BLaER1 treated with 17β-estradiol and CSF1 and Interleukin-3, amounts not matched to agents 10 nM and 100 nM (cell line): ENCODE results near the gene ART4.

Source experiments
- H3K27ac ChIP-seq, 11 experiments: shearing (Covaris generic); formaldehyde crosslinking; 2 replicates each; pipeline ENCODE4 v1.8.1; 2022
- H3K27me3 ChIP-seq, 11 experiments: shearing (Covaris generic); formaldehyde crosslinking; 2 replicates each; pipeline ENCODE4 v1.8.1; 2022
- H3K36me3 ChIP-seq, 11 experiments: shearing (Covaris generic); formaldehyde crosslinking; 2 replicates each; pipeline ENCODE4 v1.8.1; 2022
- H3K4me1 ChIP-seq, 10 experiments: shearing (Covaris generic); formaldehyde crosslinking; 2 replicates each; pipeline ENCODE4 v1.8.1; 2022
- H3K4me2 ChIP-seq, 11 experiments: shearing (Covaris generic); formaldehyde crosslinking; 2 replicates each; pipeline ENCODE4 v1.8.1; 2022
- H3K4me3 ChIP-seq, 10 experiments: shearing (Covaris generic); formaldehyde crosslinking; 2 replicates each; pipeline ENCODE4 v1.8.1; 2022
- H3K9ac ChIP-seq, 11 experiments: shearing (Covaris generic); formaldehyde crosslinking; 2 replicates each; pipeline ENCODE4 v1.8.1; 2022
- H3K9me3 ChIP-seq, 11 experiments: shearing (Covaris generic); formaldehyde crosslinking; replicated peaks in 1 of 11; 2 replicates each; pipeline ENCODE4 v1.8.1; 2022
- H4K20me1 ChIP-seq, 11 experiments: shearing (Covaris generic); formaldehyde crosslinking; 2 replicates each; pipeline ENCODE4 v1.8.1; 2022
- Cebpa-rat ChIP-seq, 11 experiments: shearing (Covaris generic); IDR thresholded peaks; 2 replicates each; pipeline ENCODE4 v1.8.1; 2022

Gene ART4

DNA sequence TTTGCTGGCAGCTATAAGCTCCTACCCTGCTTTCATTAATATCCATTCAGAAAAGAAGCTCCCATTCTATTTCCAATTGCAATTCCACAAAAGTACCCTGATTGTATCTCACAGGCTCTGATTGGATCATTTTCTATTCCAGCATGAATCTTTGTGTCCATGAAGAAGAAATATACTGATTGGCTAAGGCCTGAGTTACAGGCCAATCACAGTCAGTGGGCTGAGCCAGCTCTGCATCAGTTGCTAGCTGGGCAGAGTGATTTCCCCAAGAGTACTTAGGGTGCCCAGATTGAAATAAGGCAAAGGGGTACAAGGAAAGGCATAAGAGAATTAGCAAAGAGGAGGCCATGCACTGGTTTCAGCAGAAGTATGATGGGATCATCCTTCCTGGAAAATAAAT, 14.4 kb downstream of the ART4 start:
- no peak for TF ChIP-seq Cebpa-rat (IDR thresholded peaks at IDR 0.05)
- Histone ChIP-seq H4K20me1 (no peaks in the 10 kb centered on the region), H3K9ac (no peak overlapping the region), H3K4me1 (no peaks in the 10 kb centered on the region), H3K9me3 (no peaks in the 10 kb centered on the region), H3K4me2 (no peak overlapping the region), H3K4me3 (no peak overlapping the region), H3K36me3 (no peaks in the 10 kb centered on the region), H3K27me3 (no peaks in the 10 kb centered on the region), H3K27ac (no peak overlapping the region)

DNA sequence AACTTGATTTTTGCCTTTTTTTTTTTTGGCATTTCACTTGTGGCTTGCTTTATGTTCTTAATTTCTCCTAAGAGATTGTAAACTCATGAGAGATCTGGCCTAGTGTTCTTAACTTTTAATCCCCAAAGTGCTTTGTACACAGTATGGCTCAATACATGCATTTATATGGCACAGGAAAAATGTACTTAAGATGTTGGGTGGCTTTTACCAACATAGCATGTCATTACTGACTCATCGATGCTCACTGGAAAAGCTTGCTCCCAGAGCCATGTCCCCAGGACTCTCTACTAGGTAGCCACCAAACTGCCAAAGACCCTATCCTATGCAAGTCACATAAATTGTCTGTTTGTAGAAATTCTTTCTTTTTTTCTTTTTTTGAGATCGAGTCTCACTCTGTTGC, 16.3 kb downstream of the ART4 start:
- no peak overlapping the region for H3K4me3 ChIP-seq
- no peak overlapping the region for H3K9ac ChIP-seq
- no peak for TF ChIP-seq Cebpa-rat (IDR thresholded peaks at IDR 0.05)
- H3K27ac ChIP-seq, result no peak overlapping the region
- no peaks in the 10 kb centered on the region for H3K36me3 ChIP-seq
- no peaks in the 10 kb centered on the region for H3K27me3 ChIP-seq
- no peaks in the 10 kb centered on the region for H3K4me1 ChIP-seq
- no peaks in the 10 kb centered on the region for H3K9me3 ChIP-seq
- no peak overlapping the region for H3K4me2 ChIP-seq
- no peaks in the 10 kb centered on the region for H4K20me1 ChIP-seq

DNA sequence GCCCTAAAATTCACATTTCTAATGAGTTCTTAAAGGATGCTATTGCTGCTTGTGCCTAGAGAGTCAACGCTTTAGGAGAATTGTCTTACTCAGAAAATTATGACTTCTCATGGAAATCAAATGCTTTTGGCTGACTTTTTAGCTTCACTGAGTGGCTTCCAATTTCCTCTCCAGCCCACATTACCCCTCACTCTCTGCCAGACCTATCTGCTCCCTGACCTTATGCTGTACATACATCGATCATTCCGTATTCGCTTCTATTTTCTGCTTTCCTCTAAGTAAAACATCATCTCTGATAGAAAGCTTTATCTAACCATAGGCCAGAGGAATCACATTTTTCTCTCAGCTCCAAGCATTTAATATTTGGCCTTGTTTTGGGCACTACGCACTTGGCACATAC, 16.8 kb downstream of the ART4 start:
- no peaks in the 10 kb centered on the region for H3K27me3 ChIP-seq
- no peak overlapping the region for H3K27ac ChIP-seq
- TF ChIP-seq Cebpa-rat (IDR thresholded peaks at IDR 0.05), result no peak
- H3K9me3 ChIP-seq, result no peaks in the 10 kb centered on the region
- H3K36me3 ChIP-seq, result no peaks in the 10 kb centered on the region
- no peak overlapping the region for H3K9ac ChIP-seq
- no peaks in the 10 kb centered on the region for H3K4me1 ChIP-seq
- no peaks in the 10 kb centered on the region for H4K20me1 ChIP-seq
- H3K4me3 ChIP-seq, result no peak overlapping the region
- no peak overlapping the region for H3K4me2 ChIP-seq

DNA sequence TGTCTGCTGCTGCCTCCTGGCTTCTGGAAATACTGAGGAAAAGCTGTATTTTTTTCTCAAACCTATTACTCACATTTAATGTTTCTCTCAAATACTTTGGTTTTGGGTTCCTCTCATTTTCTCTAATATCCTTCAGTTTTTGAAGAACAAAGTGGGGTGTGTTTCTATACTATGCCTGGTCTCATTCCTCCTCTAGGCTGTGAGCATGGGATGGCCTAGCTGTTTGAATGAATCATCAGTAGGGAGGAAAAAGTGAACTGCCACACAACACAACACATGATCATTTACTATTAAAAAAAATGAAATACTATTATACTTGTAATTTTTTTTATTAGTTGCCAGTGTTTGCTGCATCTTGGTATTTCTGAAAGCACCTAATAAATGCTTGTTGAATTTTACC, 18.1 kb downstream of the ART4 start:
- TF ChIP-seq Cebpa-rat (IDR thresholded peaks at IDR 0.05), result no peak
- Histone ChIP-seq H3K36me3 (no peaks in the 10 kb centered on the region), H3K4me2 (no peak overlapping the region), H3K9me3 (no peaks in the 10 kb centered on the region), H4K20me1 (no peaks in the 10 kb centered on the region), H3K27ac (no peak overlapping the region), H3K4me1 (no peaks in the 10 kb centered on the region), H3K9ac (no peak overlapping the region), H3K27me3 (no peaks in the 10 kb centered on the region), H3K4me3 (no peak overlapping the region)

DNA sequence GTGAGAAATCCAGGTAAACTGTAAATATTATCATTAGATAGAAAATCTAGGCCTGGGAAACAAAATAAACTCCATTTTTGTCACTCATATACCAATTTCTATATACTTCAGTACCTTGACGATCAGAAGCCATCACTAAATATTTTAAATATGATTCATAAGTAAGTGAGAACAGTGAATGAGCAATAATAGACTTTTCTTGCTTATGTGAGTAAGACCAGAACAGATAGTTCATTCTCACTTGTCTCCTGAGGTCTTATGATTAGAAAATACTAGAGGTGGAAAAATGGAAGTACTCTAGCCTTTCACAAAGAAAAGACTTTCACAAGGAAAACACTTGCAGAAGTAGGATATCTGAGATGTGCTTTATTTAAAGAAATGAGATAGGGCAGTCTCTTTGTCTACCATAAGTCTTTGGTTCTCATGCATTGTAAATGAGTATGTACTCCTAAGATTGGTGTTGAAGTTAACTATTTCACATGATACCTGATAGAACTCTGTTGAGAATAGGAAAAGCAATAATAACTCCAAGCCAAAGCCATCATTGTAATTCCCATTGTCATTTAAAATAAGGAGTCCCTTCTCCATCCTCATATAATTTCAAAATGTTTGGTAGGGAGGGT, 19.2 kb downstream of the ART4 start:
- Histone ChIP-seq H3K4me1 (no peaks in the 10 kb centered on the region), H3K36me3 (no peaks in the 10 kb centered on the region), H3K4me2 (no peak overlapping the region), H4K20me1 (no peaks in the 10 kb centered on the region), H3K9ac (no peak overlapping the region), H3K27me3 (no peaks in the 10 kb centered on the region), H3K27ac (no peak overlapping the region), H3K4me3 (no peak overlapping the region), H3K9me3 (no peaks in the 10 kb centered on the region)
- no peak for TF ChIP-seq Cebpa-rat (IDR thresholded peaks at IDR 0.05)

DNA sequence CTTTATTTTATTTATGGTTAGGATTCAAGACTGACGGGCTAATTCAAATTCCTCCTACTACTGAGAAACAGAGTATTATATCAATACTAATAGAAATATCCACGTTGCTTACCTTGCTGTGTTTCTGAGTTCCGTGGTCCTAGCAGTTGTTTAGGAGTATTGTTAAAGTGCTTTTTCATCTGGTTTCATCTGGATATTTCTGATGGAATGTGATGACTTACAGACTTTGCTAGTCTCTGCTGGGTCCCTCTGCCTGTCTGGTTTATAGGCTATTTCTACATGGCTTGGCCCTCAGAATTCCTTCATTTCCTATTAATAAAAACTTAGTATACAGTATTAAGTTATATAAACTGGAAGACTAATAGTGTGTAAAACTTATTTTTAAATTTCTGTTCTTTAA, 29.3 kb downstream of the ART4 start, which contains the start of gene SMCO3:
TSS of gene SMCO3 (minus strand) at position 169 of the 400 bp plus-strand sequence. CDS start 7,502 bp downstream, outside the sequence.
- Histone ChIP-seq H3K27me3 (no peaks in the 10 kb centered on the region), H3K4me2 (no peak within 1 kb of the TSS), H3K9me3 (peaks cover 0 to 7% (median 0%) of the 10 kb centered on the region in 11 experiments; a peak in 1 of 22 replicates), H3K27ac (no peak within 1 kb of the TSS), H3K36me3 (no peaks in the 10 kb centered on the region), H4K20me1 (no peaks in the 10 kb centered on the region), H3K4me1 (peaks cover 0 to 6% (median 0%) of the 10 kb centered on the region in 10 experiments; a peak in 3 of 20 replicates), H3K9ac (no peak within 1 kb of the TSS), H3K4me3 (no peak within 1 kb of the TSS)
- TF ChIP-seq Cebpa-rat (IDR thresholded peaks at IDR 0.05), result no peak

DNA sequence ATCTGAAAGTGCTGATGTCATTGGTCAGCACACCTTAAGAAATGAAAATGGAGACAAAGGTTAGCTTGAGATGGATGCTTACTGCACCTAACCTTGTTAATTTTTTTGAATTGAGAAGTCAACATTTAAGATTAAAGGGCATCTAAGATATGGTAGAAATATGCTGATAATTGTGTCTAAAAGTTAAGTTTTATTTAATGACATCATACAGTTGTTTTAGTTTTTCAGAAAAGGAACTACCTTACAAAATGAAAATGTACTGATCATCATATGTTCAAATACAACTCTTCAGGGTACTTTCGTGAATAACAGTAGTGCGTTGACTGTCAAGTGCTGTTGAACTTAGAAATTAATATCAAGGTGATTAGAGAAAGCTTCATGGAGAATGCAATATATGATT, 31.8 kb downstream of the ART4 start:
- peaks cover 0 to 6% (median 0%) of the 10 kb centered on the region in 10 experiments; a peak in 3 of 20 replicates for H3K4me1 ChIP-seq
- H3K4me3 ChIP-seq, result no peak overlapping the region
- no peak overlapping the region for H3K27ac ChIP-seq
- H3K4me2 ChIP-seq, result no peak overlapping the region; a peak in 1 of 22 replicates
- H3K36me3 ChIP-seq, result no peaks in the 10 kb centered on the region
- no peaks in the 10 kb centered on the region for H4K20me1 ChIP-seq
- H3K9ac ChIP-seq, result no peak overlapping the region
- no peaks in the 10 kb centered on the region for H3K27me3 ChIP-seq
- H3K9me3 ChIP-seq, result no peaks in the 10 kb centered on the region
- no peak for TF ChIP-seq Cebpa-rat (IDR thresholded peaks at IDR 0.05)

DNA sequence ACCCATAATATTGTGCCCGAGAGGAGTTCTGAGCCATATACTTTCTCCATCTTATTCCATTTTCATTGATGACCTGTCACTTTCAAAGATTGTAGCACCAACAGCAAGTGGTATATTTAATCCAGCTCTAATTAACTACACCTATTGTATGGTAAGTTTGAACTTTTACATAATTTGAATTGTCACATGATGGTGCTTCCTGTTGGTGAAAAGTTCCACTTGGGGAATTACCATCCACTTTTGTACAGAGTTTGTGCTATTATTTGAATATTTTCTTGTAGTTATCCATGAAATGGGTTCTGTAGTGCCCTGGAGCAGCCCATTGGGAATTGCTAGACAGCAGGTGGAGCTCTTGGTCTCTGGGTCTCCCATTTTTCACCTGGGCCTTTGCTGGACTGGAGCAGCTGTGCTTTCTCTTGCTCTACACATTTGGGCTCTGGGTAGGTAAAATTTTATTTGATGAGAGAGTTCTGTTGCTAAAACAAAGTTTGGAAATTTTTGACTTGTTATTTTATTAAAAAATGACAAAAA, 32.3 kb downstream of the ART4 start:
- H3K36me3 ChIP-seq, result no peaks in the 10 kb centered on the region
- TF ChIP-seq Cebpa-rat (IDR thresholded peaks at IDR 0.05), result no peak
- H3K4me3 ChIP-seq, result no peak overlapping the region
- H3K27ac ChIP-seq, result no peak overlapping the region
- no peaks in the 10 kb centered on the region for H4K20me1 ChIP-seq
- no peak overlapping the region for H3K9ac ChIP-seq
- peaks cover 0 to 6% (median 0%) of the 10 kb centered on the region in 10 experiments; a peak in 3 of 20 replicates for H3K4me1 ChIP-seq
- peak overlapping the region in 2 of 11 experiments; percentile 14 to 35; a peak in 1 of 22 replicates for H3K4me2 ChIP-seq
- H3K9me3 ChIP-seq, result no peaks in the 10 kb centered on the region
- no peaks in the 10 kb centered on the region for H3K27me3 ChIP-seq

DNA sequence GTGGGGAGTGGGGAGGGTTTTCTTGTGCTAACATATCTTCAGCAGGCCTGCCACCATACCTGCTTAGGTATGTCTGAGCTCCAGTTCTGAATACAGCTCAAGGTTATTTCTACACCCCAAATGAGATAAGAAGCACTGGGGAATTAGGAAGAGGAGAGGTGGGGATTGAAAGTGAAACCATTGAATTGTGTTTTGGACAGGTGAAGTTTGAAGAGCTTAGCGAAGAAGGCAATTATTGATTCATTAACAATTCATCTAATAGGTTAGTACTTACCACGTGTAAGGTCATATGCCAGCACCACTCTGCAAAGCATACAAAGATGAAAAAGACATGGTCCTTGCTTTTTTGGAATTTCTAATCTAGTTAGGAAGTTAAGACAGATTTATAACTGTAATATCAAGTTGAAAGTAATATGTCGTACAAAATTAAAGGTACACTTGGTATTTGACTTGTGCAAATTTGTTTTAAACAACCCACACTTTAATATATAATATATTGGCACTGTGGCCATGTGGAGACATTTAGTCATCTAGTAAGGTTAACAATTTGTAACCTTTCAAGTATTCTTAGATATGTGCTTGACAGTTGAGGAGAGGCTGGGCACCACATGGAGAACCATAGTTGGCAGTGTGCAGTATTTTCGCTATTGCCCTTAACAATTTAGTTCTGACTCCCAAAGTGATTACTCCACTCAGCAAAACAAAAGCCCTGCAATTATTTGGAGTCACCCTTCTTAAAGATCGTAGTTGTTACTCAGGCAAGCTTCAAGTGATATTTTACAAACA, 33.0 kb downstream of the ART4 start:
- H3K4me2 ChIP-seq, result no peak overlapping the region
- no peaks in the 10 kb centered on the region for H3K36me3 ChIP-seq
- H3K4me1 ChIP-seq, result peaks cover 0 to 6% (median 0%) of the 10 kb centered on the region in 10 experiments; a peak in 3 of 20 replicates
- no peak overlapping the region for H3K27ac ChIP-seq
- H3K9ac ChIP-seq, result no peak overlapping the region
- no peaks in the 10 kb centered on the region for H3K9me3 ChIP-seq
- H3K4me3 ChIP-seq, result no peak overlapping the region
- TF ChIP-seq Cebpa-rat (IDR thresholded peaks at IDR 0.05), result no peak
- H3K27me3 ChIP-seq, result no peaks in the 10 kb centered on the region
- no peaks in the 10 kb centered on the region for H4K20me1 ChIP-seq
